SK-N-SH (cell line): ENCODE measurements around the gene CDCA3.

Source experiments
- CTCF ChIP-seq: fragments of 200-600 bp; sonication (generic); IDR thresholded peaks from 2 replicates; pipeline ENCODE4 v1.6.1; 2017; ENCODE audit warnings: antibody characterized with exemption, mild to moderate bottlenecking, moderate library complexity
- EP300 ChIP-seq, 2 experiments: IDR thresholded peaks; 2 replicates each; pipeline versions ENCODE4 v1.4.0 to v1.6.1; 2012; ENCODE audit warnings: borderline replicate concordance in 1 of 2, low read depth in 1 of 2, low read length in 1 of 2
- EZH2phosphoT487 ChIP-seq: fragments of 200-600 bp; sonication (generic); IDR thresholded peaks from 2 replicates; pipeline ENCODE4 v1.6.1; 2017; ENCODE audit warnings: low read depth, mixed run types, mild to moderate bottlenecking, antibody characterized with exemption, moderate library complexity, borderline replicate concordance
- FOXJ3 ChIP-seq: sonication (generic); formaldehyde crosslinking; IDR thresholded peaks from 2 replicates; pipeline ENCODE4 v1.5.1; 2020; ENCODE audit warnings: mild to moderate bottlenecking, missing genetic modification reagents
- MAX ChIP-seq: IDR thresholded peaks from 2 replicates; pipeline ENCODE4 v1.4.0; 2012; ENCODE audit warnings: low read depth
- MEF2A ChIP-seq: IDR thresholded peaks from 2 replicates; pipeline ENCODE4 v1.4.0; 2012; ENCODE audit warnings: low read depth, borderline replicate concordance
- MXI1 ChIP-seq: IDR thresholded peaks from 2 replicates; pipeline ENCODE4 v1.6.1; 2012; ENCODE audit warnings: mild to moderate bottlenecking, low read depth, low read length, improper control_type of control experiment
- PBX3 ChIP-seq: IDR thresholded peaks from 2 replicates; pipeline ENCODE4; 2012
- POLR2AphosphoS5 ChIP-seq: IDR thresholded peaks from 2 replicates; pipeline ENCODE4 v1.6.1; 2012; ENCODE audit warnings: low read depth, low read length
- SMC3 ChIP-seq: IDR thresholded peaks from 2 replicates; pipeline ENCODE4 v1.6.1; 2012; ENCODE audit warnings: low read depth, low read length, improper control_type of control experiment

- TF ChIP-seq CTCF: no peak
- TF ChIP-seq SMC3: no peak
- TF ChIP-seq POLR2AphosphoS5: no peak
- TF ChIP-seq MEF2A: no peak
- no peak for TF ChIP-seq FOXJ3 (CRISPR knock-in tag)
- TF ChIP-seq MXI1: no peak
- TF ChIP-seq PBX3: no peak
- no peak for TF ChIP-seq EZH2phosphoT487
- TF ChIP-seq EP300 (IDR thresholded peaks at IDR 0.05; ENCODE audit: borderline replicate concordance in 1 of 2, low read depth in 1 of 2, low read length in 1 of 2): no peak
- no peak for TF ChIP-seq MAX
These were observed 36.4 kb upstream of the CDCA3 start for GRCh38 chr12:6887460-6887859.
